DMS 273 (cell line): ENCODE data around the gene FBN2.
A peak's percentile ranks its signal among the peaks of the same experiment; 100 is the strongest.

Experiments used
- DNase-seq: peaks from one replicate; lab custom pipeline; 2025; ENCODE audit not compliant: unreplicated experiment; lab: John Stamatoyannopoulos, UW

Gene FBN2

GRCh38 chr5:128376577-128376976 is 161.5 kb downstream of the FBN2 start:
- no peak for DNase-seq

- no peak for DNase-seq
Measured at GRCh38 chr5:128366147-128366546, 171.9 kb downstream of the FBN2 start.

DNA sequence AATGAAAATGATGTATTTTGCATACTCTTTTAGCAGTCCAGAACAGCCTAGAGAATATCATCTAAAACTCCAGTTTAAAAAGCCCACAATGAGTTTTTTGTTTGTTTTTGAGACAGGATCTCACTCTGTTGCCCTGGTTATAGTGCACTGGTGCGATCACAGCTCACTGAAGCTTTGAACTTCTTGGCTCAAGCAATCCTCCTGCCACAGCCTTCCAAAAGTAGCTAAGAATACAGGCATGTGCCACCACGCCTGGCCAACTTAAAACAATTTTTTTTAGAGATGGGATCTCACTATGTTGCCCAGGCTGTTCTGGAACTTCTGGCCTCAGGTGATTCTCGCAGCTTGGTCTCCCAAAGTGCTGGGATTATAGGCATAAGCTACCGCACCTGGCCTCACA is 175.7 kb downstream of the FBN2 start:
- no peak for DNase-seq

DNA sequence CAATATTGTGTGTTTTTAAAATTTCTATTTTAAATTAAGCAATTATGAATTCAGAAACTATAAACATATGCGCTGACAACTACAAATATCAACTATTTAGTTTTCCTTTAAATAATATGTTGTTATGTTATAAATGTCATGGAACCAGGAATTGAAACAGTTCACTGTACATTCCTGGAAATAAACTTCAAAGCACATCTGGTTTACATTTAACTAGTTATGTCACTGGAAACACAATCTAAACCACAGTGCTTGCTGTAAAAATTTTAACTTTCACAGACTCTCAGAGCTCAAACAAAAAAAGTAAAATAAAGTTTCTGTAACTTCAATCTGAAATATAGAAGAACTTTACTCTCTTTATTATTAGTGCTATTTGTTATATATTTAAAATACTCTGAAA is 179.2 kb downstream of the FBN2 start:
- DNase-seq: no peak

GRCh38 chr5:128357226-128357625 is 180.8 kb downstream of the FBN2 start:
- DNase-seq: no peak

- peak; percentile 86 for DNase-seq
Measured at GRCh38 chr5:128355961-128356360, 182.1 kb downstream of the FBN2 start.

GRCh38 chr5:128353441-128354107 is 184.5 kb downstream of the FBN2 start:
- DNase-seq: no peak

DNA sequence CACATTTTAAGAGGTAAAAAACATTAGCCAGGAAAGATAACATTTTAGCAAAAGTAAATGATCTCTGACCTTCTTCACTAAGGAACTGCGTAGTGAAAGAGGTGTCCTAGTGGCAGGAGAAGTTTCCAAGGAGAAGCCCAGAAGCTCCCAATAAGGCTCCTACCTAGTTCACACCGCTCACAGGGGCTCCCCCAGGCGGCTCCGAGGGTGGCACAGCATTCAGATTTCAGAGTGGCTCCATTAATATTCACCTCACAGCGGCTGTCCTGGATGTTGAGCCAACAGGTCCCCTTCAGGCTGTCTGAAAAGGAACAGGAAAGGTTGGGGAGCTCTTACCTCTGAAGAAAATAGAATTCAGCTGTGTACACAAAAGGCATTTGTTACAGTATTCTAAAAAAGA is 187.3 kb downstream of the FBN2 start:
- DNase-seq: no peak

DNA sequence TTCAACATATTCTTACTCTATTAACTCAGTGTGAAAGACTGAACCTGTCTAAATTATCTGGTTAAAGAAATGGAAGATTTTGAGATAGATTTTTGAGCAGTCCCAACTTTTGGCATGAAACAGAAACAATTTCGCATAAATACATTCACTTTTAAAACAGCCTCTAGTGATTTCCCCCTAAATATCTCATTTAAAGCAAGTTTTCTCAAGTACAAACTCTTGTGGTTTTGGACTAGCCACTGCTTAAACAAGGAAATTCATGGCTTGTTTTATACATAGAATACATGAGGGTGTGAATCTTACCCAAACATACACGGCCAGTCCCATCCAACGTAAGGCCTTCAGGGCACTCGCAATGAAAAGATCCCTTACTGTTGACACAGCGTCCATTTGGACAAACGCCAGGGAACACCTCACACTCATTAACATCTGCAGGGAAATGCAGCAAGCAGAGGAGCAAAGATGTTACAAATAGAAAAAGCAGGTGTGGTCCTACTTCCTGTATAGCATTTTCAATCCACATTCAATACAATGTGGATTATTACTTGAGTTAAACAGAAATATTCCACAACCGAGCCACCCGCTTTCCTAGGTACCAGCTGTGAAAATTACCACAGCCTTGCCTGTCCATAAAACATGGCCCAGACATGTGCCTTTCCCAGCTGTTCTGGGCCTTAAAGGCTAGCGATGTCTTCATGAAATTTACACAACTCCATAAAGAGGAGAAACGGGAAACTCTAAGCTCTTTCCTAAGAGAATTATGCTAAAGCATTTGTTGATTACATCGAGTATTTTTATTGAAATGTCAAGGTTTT is 188.8 kb downstream of the FBN2 start:
- DNase-seq: peak; percentile 62

- no peak for DNase-seq
Measured at GRCh38 chr5:128346038-128346437, 192.0 kb downstream of the FBN2 start.

DNA sequence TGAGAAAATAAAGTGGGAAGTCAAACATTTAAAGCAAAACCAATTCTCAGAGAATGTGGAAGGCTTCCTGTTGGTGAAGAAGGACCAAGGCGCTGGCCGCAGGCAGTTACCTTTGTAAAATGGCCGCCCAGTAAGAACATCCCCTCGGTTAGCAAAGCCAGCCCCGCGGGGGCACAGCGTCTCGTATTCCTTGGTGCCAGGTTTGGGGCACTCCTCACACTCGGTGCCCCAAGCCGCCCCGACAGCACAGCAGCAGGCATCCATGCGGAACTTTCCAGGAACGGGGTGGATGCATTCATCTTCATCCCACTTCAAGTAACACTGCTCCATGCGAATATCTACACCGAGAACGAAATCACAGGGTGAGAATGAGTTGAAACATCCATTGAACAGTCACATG is 192.8 kb downstream of the FBN2 start:
- DNase-seq: no peak

DNA sequence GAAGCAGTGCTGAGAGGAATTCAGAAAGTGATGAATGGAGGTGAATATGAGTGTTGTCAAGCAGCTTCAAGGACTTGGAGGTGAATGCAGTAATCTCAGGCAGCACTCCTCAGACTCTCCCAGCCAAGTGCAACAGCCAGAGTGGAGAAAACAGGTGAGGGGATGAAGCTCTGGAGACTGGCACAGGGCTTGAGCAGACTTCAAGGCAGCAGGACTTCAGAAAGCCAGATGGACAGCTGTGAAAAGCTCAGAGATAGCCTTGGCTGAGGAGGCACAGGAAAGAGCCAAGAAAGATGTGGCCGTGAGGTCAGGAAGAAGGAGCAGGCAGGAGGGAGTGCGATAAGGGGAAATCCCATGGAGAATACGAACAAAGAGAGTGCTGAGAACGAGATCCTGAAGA is 194.9 kb downstream of the FBN2 start:
- DNase-seq: no peak

GRCh38 chr5:128341056-128341455 is 197.0 kb downstream of the FBN2 start:
- DNase-seq: no peak

DNA sequence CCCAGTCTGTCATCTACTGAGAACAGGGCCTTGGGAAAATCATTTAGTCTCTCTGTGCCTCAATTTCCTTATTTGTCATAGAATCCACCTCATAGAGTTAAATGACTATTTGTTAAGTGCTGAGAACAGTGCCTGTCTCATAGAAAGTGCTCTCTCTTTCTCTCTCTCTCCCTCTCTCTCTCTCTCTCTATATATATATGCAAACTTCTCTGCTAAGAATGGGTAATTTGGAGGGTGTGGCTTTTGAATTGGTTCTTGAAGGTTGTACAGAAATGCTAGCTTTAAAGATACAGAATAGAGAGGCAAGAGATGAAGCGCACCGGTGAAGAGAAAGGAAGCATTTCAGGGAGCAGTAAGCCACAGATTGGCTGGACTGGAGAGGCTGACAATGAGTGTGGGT is 197.4 kb downstream of the FBN2 start:
- no peak for DNase-seq

GRCh38 chr5:128339585-128339984 is 198.5 kb downstream of the FBN2 start:
- DNase-seq: no peak

GRCh38 chr5:128338649-128339048 is 199.4 kb downstream of the FBN2 start:
- no peak for DNase-seq

- DNase-seq: no peak
Measured at GRCh38 chr5:128335339-128335738, 202.7 kb downstream of the FBN2 start.

GRCh38 chr5:128334010-128334716 is 203.9 kb downstream of the FBN2 start:
- no peak for DNase-seq

DNA sequence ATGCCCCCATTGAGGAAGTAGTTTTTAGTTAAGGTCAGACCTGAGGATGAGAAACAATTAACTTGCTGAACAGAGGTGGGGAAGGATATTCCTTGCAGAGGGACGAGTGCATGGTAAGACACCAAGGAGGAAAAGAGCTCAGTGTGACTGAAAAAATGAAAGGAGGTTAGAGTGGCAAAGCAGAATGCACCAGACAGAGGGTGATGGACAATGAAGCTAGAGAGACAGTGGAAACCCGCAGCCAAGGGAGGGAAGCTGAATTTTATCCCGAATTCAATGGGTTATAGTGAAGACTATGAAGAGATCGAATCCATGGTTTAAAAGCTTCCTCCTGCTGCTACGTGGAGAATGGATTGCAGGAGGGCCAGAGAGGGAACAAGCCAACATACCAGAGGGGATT is 206.8 kb downstream of the FBN2 start:
- DNase-seq: no peak

DNA sequence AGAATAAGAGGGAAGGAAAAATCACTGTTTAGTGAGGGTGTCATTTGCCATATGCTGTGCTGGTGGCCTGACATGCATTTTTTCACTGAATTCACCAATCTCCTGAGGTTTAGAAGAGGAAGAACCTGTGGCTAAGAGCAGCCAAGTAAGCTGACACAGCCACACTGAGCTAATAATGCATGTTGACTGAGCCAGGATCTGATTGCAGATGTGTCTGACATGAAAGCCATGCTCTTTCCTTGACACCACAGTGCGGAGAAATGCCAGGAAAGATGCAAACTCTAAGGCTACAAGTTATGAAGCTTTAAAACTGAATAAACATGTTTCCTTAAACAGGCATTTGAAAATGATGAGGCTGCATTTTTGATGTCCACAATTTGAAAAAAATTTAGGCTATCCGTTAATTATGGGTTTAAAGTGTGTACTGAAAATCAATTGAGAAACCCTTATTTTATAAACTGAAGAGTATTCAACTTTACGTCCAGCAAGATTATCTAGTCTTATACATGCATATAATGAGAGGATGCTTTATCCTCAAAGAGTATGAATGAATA is 208.6 kb downstream of the FBN2 start:
- DNase-seq: no peak

DNA sequence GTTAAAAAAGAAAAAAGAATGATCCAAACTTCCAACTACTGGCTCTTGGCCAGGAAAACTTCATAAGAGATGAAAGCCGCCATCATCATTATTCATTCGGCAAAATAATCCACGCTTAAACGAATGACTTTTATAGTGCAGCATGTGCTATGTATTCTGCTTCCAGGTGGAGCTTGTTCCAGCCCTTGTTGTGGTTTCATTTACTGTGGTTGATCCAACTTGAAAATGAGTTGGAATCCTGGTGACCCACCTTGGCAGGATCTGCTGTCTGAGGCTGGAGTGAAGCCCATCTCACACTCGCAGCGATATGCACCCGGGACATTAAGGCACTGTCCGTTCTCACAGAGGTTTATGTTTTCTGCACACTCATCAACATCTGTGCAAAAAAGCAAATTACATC is 209.6 kb downstream of the FBN2 start:
- no peak for DNase-seq

- DNase-seq: no peak
Measured at GRCh38 chr5:128328007-128328406, 210.0 kb downstream of the FBN2 start.
